Left kidney (tissue), 2 donors: ENCODE data around the gene SSBP3. TPM values are rescaled to one million over a fixed set of nuclear protein-coding genes. Genes with fewer than 3 reads are reported as not detected.

ENCODE experiments used
- DNase-seq: peaks from one replicate; pipeline ENCODE4 v3.0.0-alpha.2; 2013
- polyA plus RNA-seq: library from polyadenylated mRNA; unstranded; fragments of 120-200 nt; gene quantifications from one replicate; pipeline ENCODE4 v1.2.1, GENCODE V29; 2013; ENCODE audit not compliant: insufficient read length

SSBP3 gene
- polyA plus RNA-seq, 1 donor = 118 TPM

DNA sequence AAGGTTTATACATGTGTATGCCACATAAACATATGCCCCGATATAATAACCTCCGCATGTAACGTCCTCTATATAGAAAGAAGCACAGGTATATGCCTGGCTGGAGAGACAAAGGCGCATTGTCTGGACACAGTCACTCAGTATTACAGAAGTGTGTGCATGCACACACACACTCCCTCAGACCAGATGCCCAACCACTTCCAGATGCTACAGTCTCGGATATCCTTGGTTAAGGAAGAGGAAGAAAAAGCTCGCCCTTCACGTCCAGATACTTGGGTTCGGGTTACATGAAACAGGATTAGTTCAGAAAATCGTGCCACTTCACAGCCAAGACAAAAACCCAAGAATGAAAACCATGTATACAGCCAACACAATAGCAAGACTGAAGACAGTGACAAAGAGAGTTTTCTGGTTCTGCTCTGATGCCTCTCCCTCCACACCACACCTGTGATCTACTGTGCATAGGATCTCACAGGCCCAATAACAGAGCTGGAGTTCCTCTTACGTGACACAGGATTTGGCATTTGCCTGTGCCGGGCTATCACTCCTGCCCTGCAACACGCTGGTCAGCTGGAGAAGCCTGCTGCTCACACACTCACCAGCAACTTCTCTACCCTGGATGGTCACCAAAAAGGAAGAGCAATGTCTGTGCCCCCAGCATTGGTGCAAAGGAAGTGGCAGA is 75.0 kb downstream of the SSBP3 start:
- DNase-seq = no peak

- no peak for DNase-seq
These were observed 76.7 kb downstream of the SSBP3 start for GRCh38 chr1:54329312-54330003.

- DNase-seq = no peak
These were observed 78.0 kb downstream of the SSBP3 start for GRCh38 chr1:54328066-54328636.

DNA sequence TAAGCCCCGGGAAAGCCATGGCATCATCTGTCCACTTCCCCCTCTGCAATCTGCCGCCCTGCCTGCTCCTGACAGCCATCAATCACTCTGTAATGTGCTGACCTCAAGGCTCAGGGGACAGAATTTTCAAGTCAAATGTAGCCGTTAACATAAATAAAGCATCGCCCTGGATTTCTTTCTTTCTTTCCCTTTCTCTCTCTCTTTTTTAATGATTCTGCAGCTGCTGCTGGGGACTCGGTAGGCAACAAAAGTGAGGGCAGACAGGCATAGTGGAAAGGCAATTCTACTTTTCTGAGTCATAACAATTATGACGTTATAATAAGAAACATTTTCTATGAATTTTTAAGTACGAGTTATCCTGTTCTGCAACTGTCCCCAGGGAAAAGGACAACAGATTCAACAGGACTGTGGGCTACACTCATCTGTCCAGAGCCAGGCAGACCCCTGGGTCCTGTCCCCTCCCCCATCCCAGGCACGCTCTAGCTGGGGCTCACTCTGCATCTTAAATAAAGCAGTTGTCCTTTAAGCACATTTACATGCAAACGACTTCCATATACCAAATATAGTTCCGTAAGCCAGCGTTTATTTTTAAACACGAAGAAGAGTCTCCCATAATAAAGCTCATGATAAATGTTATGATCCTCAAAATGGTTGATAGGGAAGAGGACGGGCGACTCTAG is 78.7 kb downstream of the SSBP3 start:
- no peak for DNase-seq

GRCh38 chr1:54326543-54327385 is 79.4 kb downstream of the SSBP3 start:
- DNase-seq = no peak

- DNase-seq = no peak
These were observed 80.3 kb downstream of the SSBP3 start for GRCh38 chr1:54325703-54326461.

DNA sequence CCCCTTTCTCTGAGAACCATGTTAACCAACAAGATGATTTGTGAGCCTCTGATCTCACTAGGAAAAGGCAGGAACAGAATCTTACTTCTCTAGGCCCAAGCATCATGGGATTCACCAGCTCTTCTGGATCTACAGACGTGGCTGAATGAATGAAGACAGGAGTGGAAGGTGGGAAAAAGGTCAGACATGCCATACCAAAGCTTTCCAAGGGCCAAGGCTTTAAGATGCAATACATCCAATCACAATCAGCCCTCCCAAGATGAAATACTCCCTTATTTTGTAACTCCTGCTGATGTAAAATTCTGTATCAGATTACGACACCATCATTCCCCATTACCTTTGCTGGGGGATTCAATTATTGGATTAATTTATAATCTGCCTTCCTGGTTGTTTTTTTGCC is 80.9 kb downstream of the SSBP3 start:
- no peak for DNase-seq

DNA sequence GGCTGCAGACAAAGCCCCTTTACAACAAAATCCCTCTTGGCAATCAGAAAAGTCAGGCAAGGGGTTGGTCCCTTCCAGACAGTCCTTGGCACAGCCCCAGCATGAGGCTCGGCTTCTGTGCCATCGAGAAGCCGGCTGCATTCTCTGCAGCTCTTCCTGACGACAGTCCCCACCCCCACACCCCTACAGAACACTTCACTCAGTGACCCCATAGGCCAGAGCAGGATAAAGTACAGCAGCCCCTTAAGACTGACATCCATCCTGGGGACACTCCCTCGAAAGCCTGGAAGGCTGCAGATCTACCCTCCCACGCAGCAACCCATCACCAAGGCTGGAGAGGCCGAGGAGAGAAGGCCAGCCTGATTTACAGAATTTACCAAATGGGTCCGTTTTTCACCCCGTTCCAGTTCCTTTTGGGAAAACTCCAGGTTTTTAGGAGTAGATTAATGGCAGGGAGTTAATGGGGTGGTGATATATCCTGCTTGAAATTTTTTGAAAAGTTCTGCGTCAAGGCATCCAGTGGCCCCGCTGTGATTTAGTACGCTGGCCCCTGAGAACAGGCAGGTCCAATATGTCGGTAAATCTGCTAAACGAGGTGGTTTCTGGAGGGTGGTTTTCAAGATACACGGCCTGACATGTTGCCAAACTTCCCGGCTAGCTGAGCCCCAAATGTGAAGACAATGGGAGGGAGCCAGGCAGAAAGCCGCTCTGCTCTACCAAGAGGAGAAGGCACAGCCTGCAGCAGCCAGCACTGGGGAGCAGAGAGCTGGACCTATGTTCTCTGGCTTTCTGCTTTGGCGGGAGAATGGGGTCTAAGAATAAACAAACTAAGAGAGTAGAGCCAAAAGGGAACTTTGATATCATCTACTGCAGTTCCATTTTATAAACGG is 81.7 kb downstream of the SSBP3 start:
- DNase-seq = peak; percentile 65

- DNase-seq = no peak
These were observed 82.3 kb downstream of the SSBP3 start for GRCh38 chr1:54323921-54324250.

DNA sequence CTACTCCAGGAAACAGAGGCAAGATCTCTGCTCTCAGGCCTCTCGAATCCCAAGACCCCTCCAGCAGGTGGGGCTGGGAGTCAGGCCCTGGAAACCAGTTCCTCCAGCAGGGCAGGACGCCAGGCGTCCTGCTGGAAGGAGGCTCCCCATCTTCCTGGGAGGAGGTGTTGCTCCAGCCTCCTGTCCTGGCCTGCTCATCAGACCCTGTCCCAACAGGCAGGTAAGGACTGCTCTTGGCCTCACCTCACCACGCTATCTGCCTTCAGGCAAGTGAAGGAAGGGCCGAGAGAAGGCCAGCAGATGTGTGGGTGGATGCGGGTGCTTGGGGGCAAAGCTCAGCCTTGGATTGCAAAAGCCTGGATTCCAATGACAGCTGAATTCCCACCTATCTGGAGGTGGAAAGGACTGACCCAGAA is 82.9 kb downstream of the SSBP3 start:
- DNase-seq = no peak

DNA sequence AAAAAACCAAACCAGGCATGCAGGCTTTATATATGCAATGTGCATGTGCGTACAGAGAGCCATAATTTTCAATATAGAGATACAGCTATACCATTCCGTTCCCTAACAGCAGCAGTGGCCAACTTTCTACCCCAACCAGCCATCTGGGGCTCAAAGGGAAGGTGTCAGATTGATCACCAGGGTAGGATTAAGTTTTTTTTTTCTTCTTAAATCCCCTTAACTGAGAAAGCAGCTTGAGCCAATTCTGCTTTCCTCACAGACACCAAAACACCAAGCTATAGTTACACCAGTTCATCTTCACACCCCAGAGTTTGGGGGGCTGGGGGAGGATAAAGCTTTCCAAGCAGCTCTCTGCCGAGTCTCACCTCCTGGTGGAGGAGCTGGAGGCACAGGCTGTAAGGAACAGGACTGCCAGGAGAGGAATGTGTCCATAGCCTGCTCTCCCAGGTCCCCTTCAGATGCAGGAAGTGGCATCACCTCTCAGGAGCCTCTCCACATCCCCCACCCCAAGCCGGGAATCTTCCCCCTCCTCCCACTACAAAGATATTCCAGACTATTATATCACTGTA is 87.9 kb downstream of the SSBP3 start:
- no peak for DNase-seq

- DNase-seq = no peak
These were observed 89.1 kb downstream of the SSBP3 start for GRCh38 chr1:54317084-54317483.

GRCh38 chr1:54315099-54315498 is 91.1 kb downstream of the SSBP3 start:
- DNase-seq = no peak

DNA sequence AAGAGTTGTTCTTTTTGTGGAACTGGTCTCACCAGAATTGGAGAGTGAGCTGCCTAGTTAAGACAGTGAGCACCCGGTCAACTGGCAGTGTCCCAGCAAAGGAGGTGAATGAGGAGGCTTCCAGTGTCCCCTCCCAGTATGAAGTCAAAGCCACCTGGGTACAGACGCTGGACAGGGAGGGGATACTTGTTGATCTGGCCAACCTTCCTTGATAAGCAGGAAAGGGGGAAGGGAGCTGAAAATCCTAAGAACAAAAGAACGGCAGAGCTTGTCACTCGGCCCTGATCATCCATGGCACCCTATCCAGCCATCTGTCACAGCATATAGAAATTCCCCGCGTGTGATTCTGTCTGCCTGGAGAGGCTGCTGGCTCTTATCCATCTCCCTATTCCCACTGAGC is 91.5 kb downstream of the SSBP3 start:
- no peak for DNase-seq

- no peak for DNase-seq
These were observed 93.3 kb downstream of the SSBP3 start for GRCh38 chr1:54312796-54313316.

- no peak for DNase-seq
These were observed 94.7 kb downstream of the SSBP3 start for GRCh38 chr1:54311506-54311905.

GRCh38 chr1:54310439-54311328 is 95.5 kb downstream of the SSBP3 start:
- DNase-seq = no peak

GRCh38 chr1:54309631-54310366 is 96.4 kb downstream of the SSBP3 start:
- DNase-seq = no peak
